Measurements from ENCODE around the gene PKN2.
"Not testable (repeated sequence)": the region's sequence is repeated elsewhere in the genome, so short reads cannot be mapped to it uniquely, and the experiment has no call there.

The PKN2 gene

DNA sequence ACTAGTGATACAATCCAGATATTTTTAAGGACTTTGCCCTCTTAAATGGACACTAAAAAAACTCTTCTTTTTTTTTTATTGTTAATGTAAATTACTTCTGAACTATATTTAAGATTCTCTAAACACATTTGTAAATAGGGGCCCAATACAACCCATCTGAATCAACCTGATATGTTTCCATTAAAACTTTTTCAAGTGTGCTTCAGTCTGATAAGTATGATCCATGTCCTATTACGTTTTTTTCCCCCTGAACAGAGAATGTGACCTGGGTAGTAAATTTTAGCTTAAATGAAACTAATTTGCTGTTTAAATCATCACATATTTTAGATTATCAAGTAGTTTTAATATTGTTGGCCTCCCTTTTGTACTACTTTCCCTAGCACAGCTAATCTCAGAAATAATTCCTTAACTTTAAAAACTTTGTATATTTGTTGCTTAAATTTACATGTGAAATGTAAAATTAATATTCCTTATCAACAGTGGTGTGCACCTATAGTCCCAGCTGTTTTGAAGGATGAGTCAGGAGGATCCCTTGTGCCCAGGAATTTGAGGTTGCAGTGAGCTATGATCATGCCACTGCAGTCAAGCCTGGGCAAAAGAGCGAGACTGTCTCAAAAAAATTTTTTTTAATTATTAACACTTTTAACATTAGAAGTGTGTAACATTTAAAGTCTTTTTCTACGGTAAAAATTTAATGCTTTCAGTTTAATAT, 3.0 kb upstream of the PKN2 start:
- DNase-seq: no peak

- DNase-seq: peak; percentile 57
These were observed 597 bp downstream of the PKN2 start for GRCh38 chr1:88684482-88685258.

GRCh38 chr1:88685259-88685620, 1.2 kb downstream of the PKN2 start:
- peak; percentile 10 for DNase-seq

DNA sequence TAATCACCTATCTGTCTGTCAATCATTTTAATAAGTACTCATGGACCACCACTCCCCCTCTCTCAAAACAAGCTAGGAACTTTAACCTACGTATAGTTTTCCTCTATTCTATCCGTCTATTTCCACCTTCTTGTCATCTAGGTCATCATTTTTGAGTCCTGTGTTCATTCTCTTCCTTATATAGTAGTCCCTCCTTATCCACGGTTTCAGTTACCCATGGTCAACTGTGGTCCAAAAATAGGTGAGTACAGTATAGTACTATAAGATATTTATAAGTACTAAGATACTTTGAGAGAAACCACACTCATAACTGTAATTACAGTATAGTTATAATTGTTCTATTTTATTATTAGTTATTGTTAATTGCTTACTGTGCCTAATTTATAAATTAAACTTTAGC, 7.5 kb downstream of the PKN2 start:
- no peak for DNase-seq

DNA sequence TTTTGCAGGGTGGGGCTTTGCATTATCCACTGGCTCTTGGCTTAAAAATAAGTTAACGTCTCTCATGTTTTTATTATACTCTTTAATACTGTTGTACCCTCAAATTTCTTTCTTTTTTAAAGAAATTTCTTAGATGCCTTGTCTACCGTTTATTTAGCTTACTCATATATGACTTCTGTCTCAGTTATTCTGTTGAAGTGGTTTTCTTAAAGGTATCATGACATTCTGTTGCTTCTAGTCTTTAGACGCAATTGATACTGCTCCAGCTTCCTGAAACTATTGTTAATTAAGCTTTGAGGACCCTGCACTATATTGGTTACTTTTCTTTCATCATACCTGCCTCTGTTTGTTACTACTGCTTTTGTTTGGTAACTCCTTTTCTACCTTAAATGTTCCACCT, 11.7 kb downstream of the PKN2 start:
- DNase-seq: no peak

DNA sequence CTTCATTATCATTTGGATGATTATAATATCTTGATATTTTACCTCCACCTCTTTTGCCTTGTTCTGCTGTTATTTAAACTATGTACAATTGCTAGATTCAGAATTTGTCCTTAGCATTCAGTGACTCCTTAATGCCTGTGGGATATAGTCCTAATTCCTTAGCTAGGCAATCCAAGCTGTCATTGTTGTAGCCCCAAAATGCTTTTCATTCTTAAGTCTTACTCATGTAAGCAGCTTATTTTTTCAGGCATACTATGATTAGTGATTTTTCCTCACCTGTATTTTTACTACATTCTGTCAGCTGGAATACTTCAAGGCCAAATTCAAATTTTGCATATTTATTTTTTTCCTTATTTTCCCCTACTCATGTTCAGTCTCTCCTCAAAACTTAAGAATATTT, 13.4 kb downstream of the PKN2 start:
- DNase-seq: no peak

DNA sequence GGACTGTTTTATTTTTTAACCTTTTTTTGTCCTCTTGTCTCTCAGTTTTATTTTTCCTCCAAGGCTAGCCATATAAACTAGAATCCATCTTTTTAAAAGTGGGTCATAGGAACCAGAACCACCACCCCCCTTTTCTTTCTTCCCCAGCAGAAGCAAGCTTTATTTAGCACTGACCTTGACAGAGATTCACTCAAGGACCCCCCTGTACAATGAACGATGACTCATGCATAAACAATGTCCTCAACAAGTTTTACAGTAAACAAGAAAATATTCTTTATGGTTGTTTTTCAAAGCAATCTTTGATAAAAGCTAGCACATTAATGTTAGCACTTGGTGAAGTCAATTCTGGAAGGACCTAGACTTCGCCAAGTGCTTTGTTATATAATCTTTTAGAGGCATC, 14.1 kb downstream of the PKN2 start:
- DNase-seq: no peak

GRCh38 chr1:88698764-88699163, 14.7 kb downstream of the PKN2 start:
- DNase-seq: no peak

GRCh38 chr1:88700425-88701013, 16.4 kb downstream of the PKN2 start:
- no peak for DNase-seq

DNA sequence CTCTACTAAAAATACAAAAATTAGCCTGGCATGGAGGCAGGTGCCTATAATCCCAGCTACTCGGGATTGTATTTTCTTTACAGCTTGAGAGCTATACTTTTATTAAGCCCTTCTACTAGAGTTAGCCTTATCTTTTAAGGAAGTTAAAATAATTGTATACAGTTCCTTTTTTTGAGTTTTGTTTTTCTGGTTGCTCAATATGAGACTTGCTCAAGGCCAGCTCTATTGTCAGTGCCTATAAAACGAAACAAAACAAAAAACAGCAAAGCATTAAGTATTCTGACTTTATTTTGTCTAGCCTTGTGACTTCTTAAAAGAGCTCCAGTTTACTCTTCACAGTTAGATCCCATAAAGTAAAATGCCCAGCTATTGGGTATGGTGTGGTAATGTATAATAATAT, 17.2 kb downstream of the PKN2 start:
- DNase-seq: no peak

- DNase-seq: not testable (repeated sequence)
These were observed 17.7 kb downstream of the PKN2 start for GRCh38 chr1:88701793-88702192.

GRCh38 chr1:88708011-88708410, 23.9 kb downstream of the PKN2 start:
- DNase-seq: no peak

DNA sequence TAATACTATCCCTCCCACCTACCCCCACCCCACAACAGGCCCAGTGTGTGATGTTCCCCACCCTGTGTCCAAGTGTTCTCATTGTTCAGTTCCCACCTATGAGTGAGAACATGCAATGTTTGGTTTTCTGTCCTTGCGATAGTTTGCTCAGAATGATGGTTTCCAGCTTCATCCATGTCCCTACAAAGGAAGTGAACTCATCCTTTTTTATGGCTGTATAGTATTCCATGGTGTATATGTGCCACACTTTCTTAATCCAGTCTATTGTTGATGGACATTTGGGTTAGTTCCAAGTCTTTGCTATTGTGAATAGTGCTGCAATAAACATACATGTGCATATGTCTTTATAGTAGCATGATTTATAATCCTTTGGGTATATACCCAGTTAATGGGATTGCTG, 28.8 kb downstream of the PKN2 start:
- DNase-seq: not testable (repeated sequence)

DNA sequence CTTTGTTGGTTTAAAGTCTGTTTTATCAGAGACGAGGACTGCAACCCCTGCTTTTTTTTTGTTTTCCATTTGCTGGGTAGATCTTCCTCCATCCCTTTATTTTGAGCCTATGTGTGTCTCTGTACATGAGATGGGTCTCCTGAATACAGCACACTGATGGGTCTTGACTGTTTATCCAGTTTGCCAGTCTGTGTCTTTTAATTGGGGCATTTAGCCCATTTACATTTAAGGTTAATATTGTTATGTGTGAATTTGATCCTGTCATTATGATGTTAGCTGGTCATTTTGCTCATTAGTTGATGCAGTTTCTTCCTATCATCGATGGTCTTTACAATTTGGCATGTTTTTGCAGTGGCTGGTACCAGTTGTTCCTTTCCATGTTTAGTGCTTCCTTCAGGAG, 32.5 kb downstream of the PKN2 start:
- DNase-seq: not testable (repeated sequence)

DNA sequence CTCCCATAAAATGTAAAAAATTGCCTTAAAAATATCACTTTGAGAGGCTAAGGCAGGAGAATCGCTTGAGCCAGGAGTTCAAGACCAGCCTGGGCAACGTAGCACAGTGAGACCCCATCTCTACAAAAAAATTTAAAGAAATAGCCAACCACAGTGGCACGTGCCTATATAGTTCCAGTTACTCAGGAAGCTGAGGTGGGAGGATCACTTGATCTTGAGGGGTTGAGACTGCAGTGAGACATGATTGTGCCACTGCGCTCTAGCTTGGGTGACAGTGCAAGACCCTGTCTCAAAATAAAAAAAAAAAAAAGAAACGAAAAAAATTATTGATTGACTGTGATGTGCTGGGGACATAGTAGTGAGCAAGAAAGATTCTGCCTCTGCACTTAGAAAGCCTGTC, 38.4 kb downstream of the PKN2 start:
- DNase-seq: no peak

GRCh38 chr1:88726697-88727096, 42.6 kb downstream of the PKN2 start:
- no peak for DNase-seq

DNA sequence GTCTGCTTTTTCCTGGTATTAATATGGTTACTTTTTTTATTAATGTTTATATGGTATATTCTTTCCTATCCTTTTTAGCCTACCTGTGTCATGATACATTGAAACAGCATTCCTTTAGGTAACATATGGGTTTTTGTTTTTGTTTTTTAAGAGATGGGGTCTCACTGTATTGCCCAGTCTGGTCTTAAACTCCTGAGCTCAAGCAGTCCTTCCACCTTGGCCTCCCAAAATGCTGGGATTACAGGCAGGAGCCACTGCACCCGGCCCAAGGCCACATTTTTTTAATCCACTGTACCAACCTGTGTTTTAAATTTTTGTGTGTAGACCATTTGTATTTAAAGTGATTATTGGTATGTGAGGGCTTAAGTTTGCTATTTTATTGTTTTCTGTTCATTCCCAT, 43.1 kb downstream of the PKN2 start:
- DNase-seq: no peak

DNA sequence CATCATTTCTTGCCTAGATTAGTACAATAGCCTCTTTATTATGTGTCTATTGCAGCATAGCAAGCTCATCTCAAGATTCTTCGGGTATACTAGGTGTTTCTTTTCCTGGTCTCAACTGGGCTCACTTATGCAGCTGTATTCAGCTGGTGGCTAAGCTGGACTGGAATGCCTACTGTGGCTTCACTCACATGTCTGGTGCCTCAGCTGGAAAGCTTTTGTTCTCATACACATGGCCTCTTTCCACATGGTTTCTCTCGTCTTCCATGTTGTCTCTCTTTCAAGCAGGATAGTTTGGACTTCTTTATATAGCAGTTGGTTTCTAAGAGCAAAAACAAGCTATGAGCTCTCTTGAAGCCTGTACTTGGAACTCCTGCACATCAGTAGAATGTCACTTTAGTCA, 45.2 kb downstream of the PKN2 start:
- DNase-seq: no peak

- no peak for DNase-seq
These were observed 46.1 kb downstream of the PKN2 start for GRCh38 chr1:88730132-88730675.

DNA sequence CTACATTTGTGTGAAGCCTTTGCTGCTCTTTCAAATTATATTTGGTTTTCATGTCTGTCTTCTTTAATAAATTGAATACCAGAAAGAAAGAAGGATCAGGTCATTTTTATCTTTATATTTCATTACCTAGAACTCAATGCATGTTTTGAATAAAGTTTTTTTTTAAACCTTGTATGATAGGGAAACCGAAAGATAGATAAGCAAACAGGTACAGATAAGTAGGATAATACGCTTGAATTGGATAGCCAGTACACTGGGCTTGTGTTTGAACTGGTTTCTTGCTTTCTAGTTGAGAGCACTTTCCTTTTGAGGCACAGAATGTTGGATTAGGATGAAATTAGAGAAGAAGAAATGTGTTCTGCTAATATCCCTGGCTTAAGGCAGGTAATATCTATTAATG, 46.9 kb downstream of the PKN2 start:
- DNase-seq: no peak

- DNase-seq: no peak
These were observed 47.6 kb downstream of the PKN2 start for GRCh38 chr1:88731475-88732269.

GRCh38 chr1:88735382-88735781, 51.3 kb downstream of the PKN2 start:
- DNase-seq: no peak

DNA sequence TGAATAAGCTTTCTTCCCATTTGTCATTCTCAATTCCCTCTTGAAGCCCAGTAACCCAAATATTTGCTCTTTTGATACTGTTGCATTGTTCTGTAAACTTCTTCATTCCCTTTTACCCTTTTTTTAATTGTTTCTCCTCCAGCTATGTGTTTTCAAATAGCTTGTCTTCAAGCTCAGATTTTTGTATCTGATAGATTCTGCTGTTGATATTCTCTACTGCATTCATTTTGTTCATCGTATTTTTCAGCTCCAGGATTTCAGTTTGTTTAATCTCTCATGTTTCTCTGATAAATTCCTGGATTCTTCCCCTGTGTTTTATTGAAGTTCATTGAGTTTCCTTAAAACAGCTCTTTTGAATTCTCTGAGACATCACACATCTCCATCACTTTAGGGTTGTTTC, 51.8 kb downstream of the PKN2 start:
- no peak for DNase-seq
